C4-2B (cell line): ENCODE measurements around the gene RAB12.

ENCODE experiments used
- H3K27ac ChIP-seq: fragments of 450-650 bp; 2 replicates; pipeline ENCODE4 v1.5.1; 2017
- ZFX ChIP-seq: fragments of 450-650 bp; IDR thresholded peaks from 2 replicates; pipeline ENCODE4 v1.6.1; 2017
- TF ChIP-seq, protein P1 (sequence below): fragments of 450-650 bp; conservative IDR thresholded peaks from 2 replicates; pipeline ENCODE4 v1.5.1; 2017; ENCODE audit warnings: mild to moderate bottlenecking

Gene RAB12

DNA sequence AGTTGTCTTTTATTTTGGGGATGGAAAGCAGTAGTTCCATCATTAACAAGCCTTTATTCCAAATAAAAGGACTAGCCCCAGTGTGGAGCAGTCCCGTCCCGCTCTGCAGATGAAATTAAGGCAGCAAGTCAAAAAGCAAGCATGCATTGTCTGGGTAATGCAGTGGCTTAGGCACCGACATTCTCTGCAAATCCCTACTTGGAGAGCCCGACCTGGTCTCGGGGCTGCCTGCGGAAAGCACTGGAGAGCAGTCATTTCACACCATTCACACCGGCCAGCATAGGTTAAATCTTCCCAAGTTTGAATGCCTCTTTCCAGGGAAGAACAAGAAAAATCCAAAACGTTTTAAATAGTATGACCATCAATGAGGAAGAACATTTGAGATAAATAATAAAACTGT, 24.4 kb upstream of the RAB12 start:
- TF ChIP-seq, protein P1, sequence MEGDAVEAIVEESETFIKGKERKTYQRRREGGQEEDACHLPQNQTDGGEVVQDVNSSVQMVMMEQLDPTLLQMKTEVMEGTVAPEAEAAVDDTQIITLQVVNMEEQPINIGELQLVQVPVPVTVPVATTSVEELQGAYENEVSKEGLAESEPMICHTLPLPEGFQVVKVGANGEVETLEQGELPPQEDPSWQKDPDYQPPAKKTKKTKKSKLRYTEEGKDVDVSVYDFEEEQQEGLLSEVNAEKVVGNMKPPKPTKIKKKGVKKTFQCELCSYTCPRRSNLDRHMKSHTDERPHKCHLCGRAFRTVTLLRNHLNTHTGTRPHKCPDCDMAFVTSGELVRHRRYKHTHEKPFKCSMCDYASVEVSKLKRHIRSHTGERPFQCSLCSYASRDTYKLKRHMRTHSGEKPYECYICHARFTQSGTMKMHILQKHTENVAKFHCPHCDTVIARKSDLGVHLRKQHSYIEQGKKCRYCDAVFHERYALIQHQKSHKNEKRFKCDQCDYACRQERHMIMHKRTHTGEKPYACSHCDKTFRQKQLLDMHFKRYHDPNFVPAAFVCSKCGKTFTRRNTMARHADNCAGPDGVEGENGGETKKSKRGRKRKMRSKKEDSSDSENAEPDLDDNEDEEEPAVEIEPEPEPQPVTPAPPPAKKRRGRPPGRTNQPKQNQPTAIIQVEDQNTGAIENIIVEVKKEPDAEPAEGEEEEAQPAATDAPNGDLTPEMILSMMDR, result no peak
- TF ChIP-seq ZFX, result no peak
- H3K27ac ChIP-seq, result no peak overlapping the region

DNA sequence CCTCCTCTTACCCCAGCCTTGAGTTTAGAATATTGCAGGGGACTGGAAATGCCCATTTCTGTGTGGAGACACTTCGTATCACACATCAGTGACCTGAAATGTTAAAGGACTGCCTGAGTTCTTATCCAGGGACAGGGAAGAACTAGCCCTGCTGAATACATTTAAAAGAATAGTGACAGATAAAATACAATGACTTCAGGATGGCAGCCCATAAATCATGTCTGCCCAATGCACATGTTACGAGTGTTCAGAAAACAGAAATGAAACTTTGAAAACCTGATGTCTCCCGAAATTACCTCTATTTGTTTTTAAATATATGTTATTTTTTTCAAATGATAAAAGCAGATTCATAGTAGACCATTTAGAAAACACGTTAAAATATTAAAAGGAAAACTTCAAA, 22.3 kb upstream of the RAB12 start:
- no peak overlapping the region for H3K27ac ChIP-seq
- TF ChIP-seq, protein P1, result no peak
- TF ChIP-seq ZFX, result no peak

DNA sequence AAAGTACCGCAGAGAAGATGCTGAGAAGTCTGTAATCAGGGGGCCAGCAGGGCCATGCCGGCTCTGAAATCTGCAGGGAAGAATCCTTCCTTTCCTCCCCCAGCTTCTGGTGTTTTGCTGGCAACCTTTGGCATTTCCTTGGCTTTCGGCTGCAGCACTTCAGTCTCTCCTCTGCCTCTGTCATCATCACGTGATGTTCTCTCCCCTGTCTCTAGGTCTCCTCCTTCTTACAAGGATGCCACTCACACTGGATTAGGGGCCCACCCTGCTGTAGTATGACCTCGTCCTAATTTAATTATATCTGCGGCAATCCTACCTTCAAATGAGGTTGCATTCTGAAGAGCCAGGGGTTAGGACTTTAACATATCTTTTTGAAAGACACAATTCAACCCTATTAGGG, 13.8 kb upstream of the RAB12 start:
- TF ChIP-seq, protein P1, result no peak
- TF ChIP-seq ZFX, result no peak
- no peak overlapping the region for H3K27ac ChIP-seq

GRCh38 chr18:8601277-8602032, 7.8 kb upstream of the RAB12 start:
- no peak for TF ChIP-seq ZFX
- TF ChIP-seq, protein P1, result no peak
- H3K27ac ChIP-seq, result no peak overlapping the region

GRCh38 chr18:8602040-8602439, 7.2 kb upstream of the RAB12 start:
- TF ChIP-seq, protein P1, result no peak
- TF ChIP-seq ZFX, result no peak

DNA sequence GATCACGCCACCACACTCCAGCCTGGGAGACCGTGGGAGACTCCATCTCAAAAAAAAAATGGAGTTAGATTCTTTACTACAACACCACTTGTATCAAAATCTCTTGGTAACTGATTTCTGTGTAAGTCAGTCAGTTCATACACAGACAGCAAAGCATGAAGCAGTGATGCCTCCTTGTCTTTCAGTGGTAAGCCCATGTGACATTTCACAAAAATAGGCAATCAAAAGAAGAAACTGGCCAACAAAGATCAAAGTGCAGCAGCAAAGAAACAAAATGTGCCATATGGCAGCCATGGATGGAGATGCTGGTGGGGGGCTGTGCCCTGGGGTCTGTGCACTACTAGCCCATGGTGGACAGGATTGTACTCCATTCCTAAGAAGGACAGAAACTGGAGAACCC, 6.7 kb upstream of the RAB12 start:
- no peak overlapping the region for H3K27ac ChIP-seq
- TF ChIP-seq, protein P1, result no peak
- no peak for TF ChIP-seq ZFX

More at GRCh38 chr18:8602040-8602439, 7.2 kb upstream of the RAB12 start:
- H3K27ac ChIP-seq, result no peak overlapping the region

DNA sequence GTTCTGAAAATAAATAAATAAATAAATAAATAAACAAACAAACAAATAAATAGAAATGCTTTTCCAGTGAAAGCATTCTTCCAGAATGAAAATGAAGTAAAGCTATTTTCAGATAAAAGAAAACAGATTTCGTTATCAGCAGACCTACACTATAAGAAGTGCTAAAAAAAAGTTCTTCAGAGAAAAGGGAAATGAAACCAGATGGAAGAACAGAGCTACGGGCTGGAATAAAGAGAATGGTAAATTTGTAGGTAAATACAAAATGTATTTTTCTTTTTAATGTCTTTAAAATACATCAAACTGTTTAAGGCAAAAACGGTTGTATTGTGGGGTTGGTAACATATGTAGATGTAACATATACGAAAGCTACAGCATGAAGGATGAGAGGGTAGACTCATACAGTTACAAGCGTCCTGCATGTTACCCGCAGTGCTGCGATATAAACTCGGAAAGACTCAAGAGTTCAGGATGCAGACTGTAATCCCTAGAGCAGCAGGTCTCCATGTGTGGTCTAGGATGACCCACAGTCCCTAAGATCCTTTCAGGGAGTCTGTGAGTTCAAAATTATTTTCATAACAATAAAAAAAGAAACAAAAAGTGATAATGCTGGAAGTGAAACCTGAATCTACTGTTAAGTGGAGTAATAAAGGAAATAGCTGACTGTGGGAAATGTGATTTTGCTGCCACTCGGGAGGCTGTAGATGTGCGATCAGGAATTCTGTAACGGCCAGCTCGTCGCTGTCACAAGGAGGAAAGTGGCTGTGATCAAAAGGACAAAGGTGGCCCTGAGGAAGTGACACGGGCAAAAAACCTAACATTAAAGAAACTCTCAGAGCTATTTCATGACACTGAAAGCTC, 5.3 kb upstream of the RAB12 start:
- TF ChIP-seq, protein P1, result no peak
- no peak for TF ChIP-seq ZFX
- H3K27ac ChIP-seq, result no peak overlapping the region
